ENCODE results near the gene PRKCB.

Gene PRKCB

GRCh38 chr16:23835390-23836077 is at the start of gene PRKCB:
Gene PRKCB (plus strand): TSS chr16:23835983.
- DNase-seq: peak; percentile 93

GRCh38 chr16:23786964-23787561 is 48.7 kb upstream of the PRKCB start:
- no peak for DNase-seq

GRCh38 chr16:23788685-23789084 is 47.1 kb upstream of the PRKCB start:
- no peak for DNase-seq

GRCh38 chr16:23795378-23795777 is 40.4 kb upstream of the PRKCB start:
- DNase-seq: no peak

- DNase-seq: no peak
These were observed 38.8 kb upstream of the PRKCB start for GRCh38 chr16:23796941-23797340.

GRCh38 chr16:23801378-23801777 is 34.4 kb upstream of the PRKCB start:
- peak; percentile 75 for DNase-seq

- no peak for DNase-seq
These were observed 33.0 kb upstream of the PRKCB start for GRCh38 chr16:23802776-23803175.

- peak; percentile 60 for DNase-seq
These were observed 32.1 kb upstream of the PRKCB start for GRCh38 chr16:23803591-23804123.

GRCh38 chr16:23807028-23807427 is 28.8 kb upstream of the PRKCB start:
- DNase-seq: no peak

GRCh38 chr16:23821467-23821866 is 14.3 kb upstream of the PRKCB start:
- DNase-seq: no peak

GRCh38 chr16:23821875-23822688 is 13.7 kb upstream of the PRKCB start:
- DNase-seq: no peak

GRCh38 chr16:23823475-23824384 is 12.1 kb upstream of the PRKCB start:
- no peak for DNase-seq

GRCh38 chr16:23824909-23825308 is 10.9 kb upstream of the PRKCB start:
- DNase-seq: no peak

GRCh38 chr16:23826528-23827045 is 9.2 kb upstream of the PRKCB start:
- DNase-seq: no peak

GRCh38 chr16:23827057-23827456 is 8.7 kb upstream of the PRKCB start:
- DNase-seq: no peak

GRCh38 chr16:23829454-23829853 is 6.3 kb upstream of the PRKCB start:
- no peak for DNase-seq

- DNase-seq: no peak
These were observed 5.5 kb upstream of the PRKCB start for GRCh38 chr16:23830276-23830675.

GRCh38 chr16:23832882-23833281 is 2.9 kb upstream of the PRKCB start:
- no peak for DNase-seq

GRCh38 chr16:23833504-23833903 is 2.3 kb upstream of the PRKCB start:
- no peak for DNase-seq

GRCh38 chr16:23833960-23834685 is 1.7 kb upstream of the PRKCB start:
- no peak for DNase-seq

- no peak for DNase-seq
These were observed 258 bp downstream of the PRKCB start for GRCh38 chr16:23836078-23836403.
